GM18867 (cell line): Measurements from ENCODE around the gene TBL3.
A peak's percentile ranks its signal among the peaks of the same experiment; 100 is the strongest.

Experiments
- ATAC-seq: cut with Tn5 transposase; IDR thresholded peaks from one replicate; pipeline ENCODE4 v1.9.1; 2021; ENCODE audit warnings: mild to moderate bottlenecking, moderate library complexity; ENCODE audit not compliant: unreplicated experiment

The TBL3 gene

DNA sequence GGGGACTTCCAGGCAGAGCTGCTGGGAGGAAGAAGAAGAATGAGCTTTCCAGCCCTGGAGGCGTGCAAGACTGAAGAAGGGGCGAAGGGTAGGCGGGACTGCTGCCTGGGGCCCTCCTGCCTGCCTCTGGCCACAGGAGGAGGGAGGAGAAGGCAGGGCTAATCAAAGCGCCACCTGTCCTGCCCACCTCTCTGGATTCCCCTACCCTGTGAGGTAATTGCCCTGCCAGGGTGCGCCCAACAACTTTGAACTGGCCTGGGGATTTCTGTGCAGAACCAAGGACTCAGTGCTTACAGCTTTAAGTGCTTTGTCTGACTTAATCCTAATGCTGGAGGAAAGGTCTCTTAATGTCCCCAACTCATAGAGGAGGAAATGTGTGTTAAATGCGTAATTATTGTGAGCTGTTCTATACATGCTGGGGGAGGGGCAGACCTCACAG lies 9.6 kb downstream of the TBL3 start, which contains the start of gene NOXO1:
TSS of gene NOXO1 (minus strand) at position 72 of the 439 bp plus-strand sequence. CDS start 290 bp downstream, outside the sequence.
- ATAC-seq: no peak

DNA sequence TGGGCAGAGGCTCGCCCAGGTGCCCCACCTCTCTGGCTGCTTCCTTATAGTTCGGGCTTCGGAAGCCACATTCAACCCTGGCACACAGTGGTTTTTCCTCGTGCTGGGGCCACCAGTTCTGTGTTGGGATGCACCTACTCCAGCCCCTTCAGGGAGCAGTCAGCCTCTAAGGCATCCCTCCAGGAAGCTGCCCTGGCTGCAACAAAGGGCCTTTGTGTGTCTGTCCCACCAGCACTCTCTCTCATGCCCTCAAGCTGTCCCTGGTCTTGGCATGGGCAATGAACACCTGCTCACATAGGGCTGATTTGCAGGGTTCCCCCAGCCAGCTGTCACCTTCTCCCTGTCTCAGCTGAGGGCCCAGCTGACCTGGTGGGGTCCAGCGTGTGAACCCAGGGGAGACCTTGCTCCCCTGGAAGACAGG lies 10.2 kb downstream of the TBL3 start:
- no peak for ATAC-seq

DNA sequence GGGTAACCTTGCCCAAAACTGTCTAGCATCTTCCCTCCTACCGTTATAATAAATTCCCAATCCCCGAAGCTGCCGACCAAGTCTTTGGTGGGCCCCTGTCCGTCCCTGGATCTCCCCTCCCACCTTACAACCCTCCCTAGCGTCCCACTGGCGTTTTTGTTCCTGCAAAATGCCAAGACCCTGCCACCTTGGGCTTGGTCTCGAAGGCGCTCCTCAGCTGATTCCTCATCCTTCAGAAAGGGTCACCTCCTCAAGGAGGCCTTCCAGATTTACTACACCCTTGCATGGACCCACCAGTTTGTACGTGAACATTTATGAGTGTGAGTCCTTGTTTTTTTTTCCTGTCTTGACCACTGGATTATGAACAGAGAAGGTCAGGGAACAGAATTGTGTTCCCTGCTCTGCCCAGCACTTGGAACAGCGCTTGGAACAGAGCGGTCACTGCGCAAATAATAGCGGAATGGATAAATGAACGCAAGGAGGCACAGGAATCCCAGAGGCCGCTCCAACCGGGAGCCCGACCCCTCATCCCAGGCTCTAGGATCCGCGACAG lies 11.2 kb downstream of the TBL3 start:
- ATAC-seq: no peak

DNA sequence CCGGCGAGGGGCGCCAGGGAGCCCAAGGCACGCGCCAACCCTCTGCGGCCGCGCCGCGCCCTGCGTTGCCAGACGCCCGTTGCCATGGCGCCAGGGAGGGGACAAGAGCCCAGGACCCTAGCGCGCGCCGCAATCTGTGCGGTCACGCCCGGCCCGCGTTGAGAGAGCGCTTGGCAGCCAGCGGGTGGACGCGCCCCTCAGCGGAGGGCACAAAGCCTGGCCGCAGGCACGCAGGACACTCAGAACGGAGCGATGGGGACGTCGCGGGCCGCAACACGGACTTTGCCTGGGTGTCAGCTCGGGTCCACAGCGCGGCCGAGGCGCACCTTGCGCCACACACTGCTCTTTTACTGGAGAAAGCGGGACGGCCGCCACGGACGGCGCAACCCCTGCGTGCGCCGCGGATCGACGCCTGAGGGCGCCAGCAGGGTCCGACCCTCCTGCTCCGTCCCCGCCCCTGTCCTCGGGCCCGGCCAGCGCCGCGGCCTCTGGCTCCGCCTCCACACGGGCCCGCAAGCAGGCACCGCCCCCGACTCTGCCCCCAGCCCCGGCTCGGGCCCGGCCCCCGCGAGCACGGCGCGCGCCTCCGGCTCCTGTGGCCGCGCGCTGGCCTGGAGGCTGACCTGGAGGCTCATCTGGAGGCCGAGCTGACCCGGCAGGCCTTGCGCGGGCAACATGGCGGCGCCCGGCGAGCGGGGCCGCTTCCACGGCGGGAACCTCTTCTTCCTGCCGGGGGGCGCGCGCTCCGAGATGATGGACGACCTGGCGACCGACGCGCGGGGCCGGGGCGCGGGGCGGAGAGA lies 11.9 kb downstream of the TBL3 start, which contains the start of gene GFER:
TSS of gene GFER (plus strand) at position 650 of the 803 bp plus-strand sequence. CDS start at position 676, 26 bp downstream.
- ATAC-seq: peak; percentile 74

DNA sequence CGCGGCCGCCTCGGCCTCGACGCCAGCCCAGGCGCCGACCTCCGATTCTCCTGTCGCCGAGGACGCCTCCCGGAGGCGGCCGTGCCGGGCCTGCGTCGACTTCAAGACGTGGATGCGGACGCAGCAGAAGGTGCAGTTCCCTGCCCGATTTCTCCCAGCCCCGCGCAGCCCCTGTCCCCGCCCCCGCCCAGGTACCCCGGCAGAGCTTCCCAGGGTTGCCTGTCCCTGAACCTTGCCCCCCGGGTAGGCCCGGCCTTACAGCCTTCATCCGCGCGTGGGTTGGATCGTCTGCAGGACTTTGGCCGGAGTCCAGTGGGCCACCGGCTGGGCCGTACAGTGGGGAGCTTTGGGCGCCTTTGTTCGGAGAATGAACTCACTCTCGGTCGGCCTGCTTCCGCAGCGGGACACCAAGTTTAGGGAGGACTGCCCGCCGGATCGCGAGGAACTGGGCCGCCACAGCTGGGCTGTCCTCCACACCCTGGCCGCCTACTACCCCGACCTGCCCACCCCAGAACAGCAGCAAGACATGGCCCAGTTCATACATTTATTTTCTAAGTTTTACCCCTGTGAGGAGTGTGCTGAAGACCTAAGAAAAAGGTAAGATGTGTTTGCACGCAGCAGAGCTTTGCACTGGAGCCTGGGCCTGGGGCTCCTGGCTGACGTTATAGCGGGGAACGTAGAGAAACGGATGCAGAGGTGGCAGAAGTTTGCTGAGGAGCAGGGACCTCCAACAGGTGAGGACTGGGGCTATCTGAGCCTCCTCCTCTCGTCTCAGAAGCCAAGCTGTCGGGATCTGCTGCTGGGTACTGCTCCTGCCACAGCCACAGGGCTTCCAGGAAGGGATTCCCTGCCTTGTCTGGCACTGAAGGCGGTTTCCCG lies 12.7 kb downstream of the TBL3 start:
- no peak for ATAC-seq

DNA sequence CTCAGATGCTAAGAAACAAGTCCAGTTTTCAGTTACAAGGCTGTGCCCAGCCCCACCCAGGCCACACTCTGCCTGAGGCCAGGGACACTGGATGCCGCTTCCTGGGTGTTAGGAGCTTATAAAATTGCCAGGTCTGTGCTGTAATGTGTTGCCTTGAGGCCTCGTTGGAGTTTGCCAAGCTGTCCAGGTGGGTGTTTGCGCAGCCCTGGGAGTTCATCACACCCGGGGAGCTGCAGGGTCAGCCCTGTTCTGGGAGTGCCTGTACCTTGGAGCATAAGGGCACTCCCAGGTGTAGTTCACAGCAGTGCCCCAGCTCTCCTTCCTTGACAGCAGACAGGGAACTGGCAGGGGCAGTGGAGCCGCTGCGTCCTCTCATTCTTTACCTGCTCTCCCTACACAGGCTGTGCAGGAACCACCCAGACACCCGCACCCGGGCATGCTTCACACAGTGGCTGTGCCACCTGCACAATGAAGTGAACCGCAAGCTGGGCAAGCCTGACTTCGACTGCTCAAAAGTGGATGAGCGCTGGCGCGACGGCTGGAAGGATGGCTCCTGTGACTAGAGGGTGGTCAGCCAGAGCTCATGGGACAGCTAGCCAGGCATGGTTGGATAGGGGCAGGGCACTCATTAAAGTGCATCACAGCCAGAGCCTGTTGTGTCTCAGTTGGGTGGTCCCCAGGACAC lies 13.8 kb downstream of the TBL3 start:
- no peak for ATAC-seq

DNA sequence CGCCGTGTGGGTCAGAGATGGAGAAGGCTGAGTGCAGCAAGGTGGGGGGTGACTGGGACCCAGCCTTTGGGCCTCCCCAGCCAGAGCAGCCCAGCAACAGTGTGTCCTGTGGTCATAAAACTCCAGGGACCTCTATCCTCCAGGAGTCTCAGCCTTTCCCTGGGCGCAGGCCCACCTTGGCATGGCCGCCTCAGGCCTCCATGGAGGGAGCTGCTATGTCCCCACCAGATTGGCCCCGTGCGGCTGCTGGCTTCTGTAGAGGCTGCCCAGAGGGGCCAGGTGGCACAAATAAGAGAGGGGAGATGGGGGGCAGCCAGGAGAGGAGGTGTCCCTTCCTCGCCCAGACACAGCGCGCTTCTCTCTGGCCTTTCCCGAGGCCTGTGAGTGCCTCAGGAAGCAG lies 15.3 kb downstream of the TBL3 start:
- ATAC-seq: no peak

DNA sequence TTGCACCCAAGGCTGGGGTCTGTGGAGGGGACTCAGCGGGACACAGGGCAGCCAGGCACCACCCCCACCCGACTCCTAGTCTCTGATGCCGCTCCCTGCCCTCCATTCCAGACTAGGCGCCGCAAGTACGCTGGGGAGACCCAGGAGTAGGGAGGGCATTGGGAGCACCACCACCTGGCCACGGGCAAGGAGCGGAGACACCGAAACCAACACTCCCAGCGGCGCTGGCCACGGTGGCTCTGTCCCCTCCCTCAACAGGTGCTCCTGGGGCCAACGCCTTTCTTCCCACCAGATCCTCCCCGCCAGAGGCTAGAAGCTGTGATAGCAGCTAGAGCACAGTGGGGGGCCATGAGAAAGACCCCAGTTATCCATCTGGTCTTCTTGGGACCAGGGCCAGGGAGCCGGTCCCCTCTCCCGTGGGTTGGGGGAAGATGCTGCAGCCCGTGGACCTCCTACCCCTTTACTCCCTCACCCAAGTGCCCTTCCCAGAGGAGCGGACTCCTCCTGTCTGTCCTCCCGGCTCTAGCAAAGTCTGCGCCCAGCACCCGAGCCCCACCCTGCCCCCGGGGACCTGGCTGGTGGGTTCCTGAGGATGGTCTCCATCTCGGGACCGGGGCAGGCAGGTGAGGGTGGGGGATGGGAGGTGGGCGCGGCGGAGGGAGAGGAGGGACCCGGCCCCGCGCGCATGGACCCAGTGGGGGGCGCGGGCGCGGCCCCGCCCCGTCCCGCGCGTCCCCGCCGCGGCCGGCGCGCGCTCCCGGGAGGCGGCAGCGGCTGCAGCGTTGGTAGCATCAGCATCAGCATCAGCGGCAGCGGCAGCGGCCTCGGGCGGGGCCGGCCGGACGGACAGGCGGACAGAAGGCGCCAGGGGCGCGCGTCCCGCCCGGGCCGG lies 17.6 kb downstream of the TBL3 start, which contains the start of gene SYNGR3:
TSS of gene SYNGR3 (plus strand) at position 762 of the 892 bp plus-strand sequence. CDS start 133 bp downstream, outside the sequence.
- no peak for ATAC-seq

DNA sequence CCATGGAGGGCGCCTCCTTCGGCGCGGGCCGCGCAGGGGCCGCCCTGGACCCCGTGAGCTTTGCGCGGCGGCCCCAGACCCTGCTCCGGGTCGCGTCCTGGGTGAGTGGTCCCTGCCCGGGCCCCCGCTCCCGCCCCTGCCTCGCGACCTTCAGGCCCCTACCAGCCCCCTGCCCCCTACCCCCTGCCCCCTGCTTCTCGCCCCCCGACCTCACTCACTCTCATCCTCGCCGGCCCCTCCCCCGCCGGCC lies 18.2 kb downstream of the TBL3 start:
- no peak for ATAC-seq

DNA sequence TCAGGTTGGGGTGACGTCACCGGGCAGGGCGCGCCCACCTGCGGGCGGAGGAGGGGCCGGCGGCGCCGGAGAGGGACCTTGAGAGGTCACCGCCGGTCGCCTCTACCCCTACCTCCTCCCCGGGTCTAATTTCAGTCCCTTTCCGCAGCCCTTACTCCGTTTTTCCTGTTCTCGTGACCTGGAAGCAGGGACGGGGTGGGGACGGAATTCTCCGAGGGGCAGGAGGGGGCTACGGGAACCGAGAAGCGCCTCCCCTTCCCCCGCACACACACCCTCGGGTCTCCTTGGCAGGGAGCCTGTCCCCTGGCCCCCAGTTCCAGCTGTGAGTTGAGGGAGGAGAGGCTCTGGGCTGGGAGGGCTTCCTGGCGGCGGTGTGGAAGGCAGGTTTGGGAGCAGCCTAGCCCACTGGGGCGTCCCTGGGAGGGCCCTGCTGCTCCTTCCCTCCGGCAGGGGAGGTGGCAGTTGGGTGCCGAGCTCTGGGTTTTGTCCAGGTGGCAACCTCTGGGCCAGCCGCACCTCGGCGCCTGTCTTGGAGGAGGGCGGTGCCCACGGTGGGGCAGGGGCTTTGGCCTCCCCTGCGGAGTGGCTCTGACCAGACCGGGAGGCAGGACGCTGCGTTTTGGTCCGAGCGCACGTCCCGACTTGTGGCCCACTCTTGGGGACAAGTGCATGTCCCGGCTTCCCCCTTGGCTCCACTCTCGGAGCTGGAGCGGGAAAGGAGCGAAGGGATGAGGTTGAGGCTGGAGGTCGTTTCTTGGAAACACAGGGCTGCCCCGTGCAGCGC lies 18.7 kb downstream of the TBL3 start:
- peak; percentile 5 for ATAC-seq

DNA sequence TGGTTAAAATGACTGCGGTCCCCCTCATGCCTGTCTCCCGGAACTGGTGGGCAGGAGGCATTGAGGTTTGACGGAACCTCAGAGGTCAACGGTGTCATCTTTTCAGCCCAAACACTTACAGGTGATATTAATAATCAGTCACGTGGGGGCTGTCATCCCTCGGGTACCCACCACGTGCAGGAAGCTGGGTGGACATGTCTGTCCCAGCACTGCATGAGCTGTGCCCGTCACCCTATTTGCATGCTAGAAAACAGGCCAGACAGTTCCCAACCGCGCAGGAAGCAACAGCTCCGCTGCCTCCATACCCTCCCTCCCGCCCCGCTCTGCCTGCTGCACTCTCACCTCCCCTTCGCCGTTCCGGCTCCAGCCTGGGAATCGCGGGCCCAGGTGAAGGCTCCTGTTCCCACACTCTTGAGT lies 19.3 kb downstream of the TBL3 start:
- ATAC-seq: peak; percentile 38

DNA sequence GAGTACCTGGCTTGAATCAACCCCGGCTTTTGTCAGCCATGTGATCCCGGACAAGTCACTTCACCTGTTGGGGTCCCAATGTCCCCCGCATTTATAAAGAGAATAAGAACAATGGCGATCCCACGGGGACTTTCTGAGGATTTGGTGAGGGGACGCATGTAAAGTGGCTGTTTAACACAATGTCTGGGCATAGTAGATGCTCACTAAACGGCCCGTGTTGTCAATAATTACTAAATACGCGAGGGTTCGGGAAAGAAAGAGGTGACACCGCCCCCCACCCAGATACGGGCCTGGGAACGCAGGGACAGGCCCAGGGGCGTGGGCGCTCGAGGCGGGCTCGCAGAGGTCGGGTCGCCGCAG lies 19.7 kb downstream of the TBL3 start:
- no peak for ATAC-seq

DNA sequence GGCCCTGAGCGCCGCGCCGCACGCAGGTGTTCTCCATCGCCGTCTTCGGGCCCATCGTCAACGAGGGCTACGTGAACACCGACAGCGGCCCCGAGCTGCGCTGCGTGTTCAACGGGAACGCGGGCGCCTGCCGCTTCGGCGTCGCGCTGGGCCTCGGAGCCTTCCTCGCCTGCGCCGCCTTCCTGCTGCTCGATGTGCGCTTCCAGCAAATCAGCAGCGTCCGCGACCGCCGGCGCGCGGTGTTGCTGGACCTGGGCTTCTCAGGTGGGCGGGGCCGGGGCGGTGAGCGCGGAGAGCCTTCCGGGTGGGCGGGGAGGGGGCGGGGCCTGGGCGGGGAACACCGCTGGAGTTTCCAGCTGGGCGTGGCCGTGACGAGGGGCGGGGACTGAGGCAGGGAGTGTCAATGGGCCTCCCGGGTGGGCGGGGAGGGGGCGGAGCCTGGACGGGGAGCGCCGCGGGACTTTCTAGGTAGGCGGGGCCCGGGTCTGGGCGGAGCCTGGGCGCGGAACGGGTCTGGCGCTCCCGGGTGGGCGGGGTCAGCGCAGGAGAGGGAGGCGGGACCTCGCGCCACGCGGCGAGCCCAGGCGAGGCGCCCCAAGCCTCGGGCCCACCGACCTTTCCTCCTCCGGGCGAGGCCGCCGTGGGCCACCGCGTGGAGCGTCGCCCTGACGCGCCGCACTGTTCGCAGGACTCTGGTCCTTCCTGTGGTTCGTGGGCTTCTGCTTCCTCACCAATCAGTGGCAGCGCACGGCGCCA lies 20.3 kb downstream of the TBL3 start:
- ATAC-seq: peak; percentile 50

DNA sequence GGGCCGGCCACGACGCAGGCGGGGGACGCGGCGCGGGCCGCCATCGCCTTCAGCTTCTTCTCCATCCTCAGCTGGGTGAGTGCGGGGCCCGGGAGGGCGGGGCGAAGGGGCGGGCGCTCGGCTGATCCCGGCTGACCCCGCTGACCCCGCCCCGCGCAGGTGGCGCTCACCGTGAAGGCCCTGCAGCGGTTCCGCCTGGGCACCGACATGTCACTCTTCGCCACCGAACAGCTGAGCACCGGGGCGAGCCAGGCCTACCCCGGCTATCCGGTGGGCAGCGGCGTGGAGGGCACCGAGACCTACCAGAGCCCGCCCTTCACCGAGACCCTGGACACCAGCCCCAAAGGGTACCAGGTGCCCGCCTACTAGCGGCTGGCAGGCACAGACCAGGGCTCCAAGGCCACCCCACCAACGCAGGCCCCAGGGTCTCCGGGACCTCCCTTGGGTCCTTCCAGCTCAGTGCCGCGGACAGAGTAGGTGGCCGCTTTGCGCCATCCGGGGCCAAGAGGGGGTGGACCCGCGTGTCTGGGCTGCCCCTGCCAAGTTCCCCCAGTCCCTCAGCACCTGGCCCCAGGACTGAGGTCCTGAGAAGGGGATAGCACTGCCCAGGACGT lies 21.0 kb downstream of the TBL3 start:
- ATAC-seq: no peak

DNA sequence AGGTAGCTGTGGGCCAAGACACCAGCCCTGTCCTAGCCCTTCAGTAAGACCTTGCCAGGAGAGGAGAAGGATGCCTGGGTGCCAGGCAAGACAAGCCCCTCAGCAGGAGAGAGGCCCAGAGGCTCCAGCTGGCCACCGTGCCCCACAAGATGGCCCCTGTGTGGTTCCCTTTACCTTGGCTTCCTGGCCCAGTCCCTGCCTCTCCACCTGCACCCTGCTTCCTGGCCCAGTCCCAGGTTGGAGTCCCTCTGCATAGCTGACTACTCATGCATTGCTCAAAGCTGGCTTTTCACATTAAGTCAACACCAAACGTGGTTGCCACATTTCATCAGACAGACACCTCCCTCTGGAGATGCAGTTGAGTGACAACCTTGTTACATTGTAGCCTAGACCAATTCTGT lies 21.9 kb downstream of the TBL3 start:
- ATAC-seq: no peak

DNA sequence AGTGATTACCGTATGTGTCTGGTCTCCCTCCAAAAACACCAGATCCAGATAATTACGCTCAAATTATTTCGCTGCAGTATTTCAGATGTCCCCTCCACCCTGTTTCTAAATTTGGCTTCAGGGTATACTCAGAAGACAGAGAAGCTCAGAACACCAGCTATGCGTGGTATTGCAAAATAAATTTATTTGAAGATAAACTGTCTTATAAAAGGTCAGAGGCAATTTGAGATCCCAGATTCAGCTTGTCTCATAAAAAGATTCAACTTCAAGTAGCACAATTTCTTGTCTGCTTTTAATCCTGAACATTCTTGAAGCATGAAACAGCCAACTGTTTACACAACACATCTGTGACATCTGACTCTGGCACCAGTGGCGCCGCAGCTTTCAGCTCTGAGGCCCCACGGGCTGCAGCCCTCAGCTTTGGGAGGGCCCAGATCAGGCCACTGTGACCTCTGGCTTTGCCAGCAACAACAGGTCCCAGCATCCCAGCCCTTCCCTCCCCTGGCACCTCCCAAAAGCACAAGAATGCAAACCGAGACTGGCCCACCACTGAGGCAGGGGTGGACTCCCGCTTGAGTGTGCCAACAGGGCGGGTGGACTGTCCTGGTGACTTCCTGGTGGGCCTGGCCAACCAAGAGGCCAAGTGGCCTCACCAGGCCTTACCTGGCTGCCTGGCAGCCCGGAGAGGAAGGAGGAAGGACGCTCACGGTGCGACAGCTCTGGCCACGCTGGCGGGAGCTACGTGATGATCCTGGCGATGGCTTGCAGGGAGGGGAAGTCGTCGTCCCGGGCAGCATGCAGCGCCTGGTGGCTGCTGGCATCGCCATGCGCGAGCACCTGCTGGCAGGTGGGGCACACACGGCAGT lies 25.9 kb downstream of the TBL3 start:
- no peak for ATAC-seq

DNA sequence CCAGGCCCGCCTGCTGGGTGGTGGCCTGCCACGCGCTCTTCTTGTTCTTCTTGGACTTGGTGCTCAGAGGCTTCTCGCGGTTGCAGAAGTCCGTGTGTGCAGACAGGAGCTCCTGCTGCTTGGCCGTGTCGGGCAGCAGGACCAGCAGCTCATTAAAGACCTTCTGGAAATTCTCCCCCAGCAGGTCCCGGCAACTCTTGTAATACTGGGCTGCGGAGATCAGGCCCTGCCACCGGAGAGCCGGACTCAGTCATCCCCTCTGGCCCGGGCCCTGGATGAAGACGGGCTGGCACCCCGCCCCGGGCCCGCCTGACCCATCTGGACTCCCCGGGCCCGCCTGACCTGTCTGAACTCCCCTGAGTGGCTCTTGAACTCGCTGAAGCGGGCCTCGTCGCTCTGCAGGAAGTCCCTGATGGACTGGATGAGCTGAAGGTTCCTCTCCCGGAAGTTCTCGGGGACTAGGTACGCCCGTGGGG lies 26.5 kb downstream of the TBL3 start:
- no peak for ATAC-seq
